Effector memory CD4-positive, alpha-beta T cell (primary cell): ENCODE results near the gene TRIM38.

ENCODE experiments used
- DNase-seq, 3 donors: peaks; one replicate each; pipeline ENCODE4 v3.0.0-alpha.2; 2020
- H3K27ac ChIP-seq: 2 replicates; pipeline ENCODE4 v1.7.0; 2013; ENCODE audit warnings: mild to moderate bottlenecking, low read length, moderate library complexity; ENCODE audit not compliant: insufficient read depth, poor library complexity, severe bottlenecking
- H3K27me3 ChIP-seq: replicated peaks from 2 replicates; pipeline ENCODE4 v1.7.0; 2013; ENCODE audit warnings: mild to moderate bottlenecking, low read length; ENCODE audit not compliant: insufficient read depth, control insufficient read depth, poor library complexity, severe bottlenecking
- H3K36me3 ChIP-seq: 2 replicates; pipeline ENCODE4 v1.7.0; 2013; ENCODE audit warnings: mild to moderate bottlenecking, low read length, moderate library complexity; ENCODE audit not compliant: control insufficient read depth, insufficient read depth
- H3K4me1 ChIP-seq: 2 replicates; pipeline ENCODE4 v1.7.0; 2013; ENCODE audit warnings: low read length, mild to moderate bottlenecking; ENCODE audit not compliant: control insufficient read depth, insufficient read depth, poor library complexity, severe bottlenecking
- H3K4me3 ChIP-seq: 2 replicates; pipeline ENCODE4 v1.7.0; 2013; ENCODE audit warnings: low read length, low read depth, mild to moderate bottlenecking; ENCODE audit not compliant: insufficient read depth, poor library complexity, severe bottlenecking
- H3K9me3 ChIP-seq: 2 replicates; pipeline ENCODE4 v1.7.0; 2013; ENCODE audit warnings: mild to moderate bottlenecking, low read length, moderate library complexity; ENCODE audit not compliant: control insufficient read depth

The TRIM38 gene

DNA sequence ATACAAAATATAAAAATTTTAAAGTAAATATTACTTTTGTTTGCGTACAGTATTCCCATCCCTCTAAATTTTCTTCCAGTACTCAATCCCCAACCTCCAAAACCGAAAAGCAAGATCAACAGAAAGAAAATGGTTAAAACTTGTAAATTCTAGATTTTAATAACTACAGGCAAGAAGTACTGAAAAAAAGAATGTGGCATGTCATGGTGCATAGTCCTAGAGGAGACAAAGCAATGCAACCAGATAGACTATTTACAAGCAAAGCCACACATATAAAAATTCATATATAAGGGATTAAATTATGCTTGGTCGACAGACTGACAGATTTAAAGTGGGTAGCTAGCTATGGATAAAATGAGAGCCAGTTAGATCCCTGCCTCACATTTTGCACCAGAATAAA is 68.1 kb downstream of the TRIM38 start:
- H3K27me3 ChIP-seq, result no peaks in the 10 kb centered on the region
- no peak for DNase-seq

DNA sequence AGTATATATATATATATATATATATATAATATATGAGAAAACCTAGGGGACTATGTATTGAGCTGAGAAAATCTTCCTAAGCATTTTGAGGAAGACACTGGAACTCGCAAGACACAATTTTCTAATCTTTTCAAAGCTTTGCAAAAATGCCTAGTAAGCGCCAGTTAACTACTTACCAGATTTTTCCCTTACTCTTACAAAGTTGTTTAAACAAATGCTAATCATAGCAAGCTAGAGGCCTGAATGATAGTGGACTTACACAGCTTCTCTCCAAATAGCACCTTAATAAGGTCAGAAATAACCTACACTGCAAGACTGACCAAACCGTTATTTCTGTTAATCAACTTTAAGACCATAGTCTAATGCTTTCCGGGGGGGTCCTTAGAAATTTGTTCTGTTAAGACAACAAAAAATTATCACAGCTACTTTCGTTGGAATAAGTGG is 68.6 kb downstream of the TRIM38 start:
- Histone ChIP-seq H3K4me3 (peak overlapping the region; percentile 61), H3K27me3 (no peaks in the 10 kb centered on the region), H3K27ac (peak overlapping the region; percentile 68), H3K36me3 (no peaks in the 10 kb centered on the region), H3K9me3 (no peaks in the 10 kb centered on the region), H3K4me1 (peaks cover 25% of the 10 kb centered on the region)
- DNase-seq, result no peak

More for the DNA sequence above, 68.1 kb downstream of the TRIM38 start:
- H3K4me3 ChIP-seq, result no peak overlapping the region
- H3K9me3 ChIP-seq, result no peaks in the 10 kb centered on the region
- no peaks in the 10 kb centered on the region for H3K36me3 ChIP-seq
- peaks cover 26% of the 10 kb centered on the region for H3K4me1 ChIP-seq
- H3K27ac ChIP-seq, result no peak overlapping the region

DNA sequence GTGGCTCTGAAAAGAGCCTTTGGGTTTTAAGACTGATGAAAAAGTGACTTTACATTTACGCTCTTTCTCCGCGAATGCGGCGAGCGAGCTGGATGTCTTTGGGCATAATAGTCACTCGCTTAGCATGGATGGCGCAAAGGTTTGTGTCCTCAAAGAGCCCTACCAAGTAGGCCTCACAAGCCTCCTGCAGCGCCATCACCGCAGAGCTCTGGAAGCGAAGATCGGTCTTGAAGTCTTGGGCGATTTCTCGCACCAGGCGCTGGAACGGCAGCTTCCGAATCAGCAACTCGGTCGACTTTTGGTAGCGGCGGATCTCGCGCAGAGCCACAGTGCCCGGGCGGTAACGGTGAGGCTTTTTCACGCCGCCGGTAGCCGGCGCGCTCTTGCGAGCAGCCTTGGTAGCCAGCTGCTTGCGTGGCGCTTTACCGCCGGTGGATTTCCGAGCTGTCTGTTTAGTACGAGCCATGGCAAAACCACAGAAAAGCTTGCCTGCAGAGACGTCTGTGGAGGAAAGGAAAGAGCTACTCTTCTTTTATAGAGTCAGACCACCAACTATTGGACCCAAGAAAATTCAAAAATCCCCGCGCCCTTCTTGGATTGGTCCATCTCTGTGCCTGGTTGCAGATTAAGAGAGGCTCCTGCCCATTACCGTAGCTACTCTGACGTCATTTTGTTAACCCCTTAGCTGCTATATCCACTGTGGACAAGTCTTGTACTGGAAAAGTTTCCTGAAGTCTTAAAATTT is 69.2 kb downstream of the TRIM38 start:
- Histone ChIP-seq H3K27me3 (no peaks in the 10 kb centered on the region), H3K27ac (peak overlapping the region; percentile 68), H3K9me3 (no peaks in the 10 kb centered on the region), H3K4me1 (peaks cover 19% of the 10 kb centered on the region), H3K4me3 (peak overlapping the region; percentile 61), H3K36me3 (no peaks in the 10 kb centered on the region)
- DNase-seq, result peak; percentile 70 to 79 (median 72)

DNA sequence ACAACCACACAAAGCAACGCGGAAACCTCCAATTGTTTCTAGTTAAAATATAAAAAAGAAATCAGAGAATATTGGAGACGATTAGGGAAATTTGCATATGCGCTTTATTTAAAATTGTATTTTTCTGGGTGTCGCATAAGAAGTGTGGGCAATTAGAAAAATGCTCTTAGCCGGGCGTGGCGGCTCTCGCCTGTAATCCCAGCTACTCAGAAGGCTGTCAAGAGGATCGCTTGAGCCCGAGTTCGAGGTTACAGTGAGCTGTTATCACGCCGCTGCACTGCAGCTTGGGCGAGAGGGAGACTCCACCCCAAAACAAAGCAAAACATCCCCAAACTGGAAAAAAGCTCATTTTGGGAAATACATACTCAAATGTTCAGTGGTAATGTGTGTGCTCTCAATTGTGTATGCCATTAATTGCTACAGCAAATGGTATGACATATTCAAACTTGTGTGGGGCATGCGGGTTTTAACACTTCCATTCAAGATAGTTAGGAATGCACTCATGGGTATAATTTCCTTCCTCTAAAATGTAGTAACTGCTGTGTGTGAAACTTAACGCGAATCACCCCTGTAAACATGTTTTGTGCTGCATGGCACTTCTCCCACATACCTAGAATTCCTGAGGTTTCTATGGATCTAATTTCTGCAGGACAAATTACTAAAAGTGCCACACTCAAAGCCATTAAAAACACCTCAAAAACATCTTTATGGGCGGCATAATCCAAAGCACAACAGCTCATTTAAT is 69.9 kb downstream of the TRIM38 start:
- H3K4me3 ChIP-seq, result peak overlapping the region; percentile 61
- H3K4me1 ChIP-seq, result peaks cover 19% of the 10 kb centered on the region
- peak overlapping the region; percentile 68 for H3K27ac ChIP-seq
- DNase-seq, result no peak
- H3K9me3 ChIP-seq, result no peaks in the 10 kb centered on the region
- no peaks in the 10 kb centered on the region for H3K36me3 ChIP-seq
- no peaks in the 10 kb centered on the region for H3K27me3 ChIP-seq

DNA sequence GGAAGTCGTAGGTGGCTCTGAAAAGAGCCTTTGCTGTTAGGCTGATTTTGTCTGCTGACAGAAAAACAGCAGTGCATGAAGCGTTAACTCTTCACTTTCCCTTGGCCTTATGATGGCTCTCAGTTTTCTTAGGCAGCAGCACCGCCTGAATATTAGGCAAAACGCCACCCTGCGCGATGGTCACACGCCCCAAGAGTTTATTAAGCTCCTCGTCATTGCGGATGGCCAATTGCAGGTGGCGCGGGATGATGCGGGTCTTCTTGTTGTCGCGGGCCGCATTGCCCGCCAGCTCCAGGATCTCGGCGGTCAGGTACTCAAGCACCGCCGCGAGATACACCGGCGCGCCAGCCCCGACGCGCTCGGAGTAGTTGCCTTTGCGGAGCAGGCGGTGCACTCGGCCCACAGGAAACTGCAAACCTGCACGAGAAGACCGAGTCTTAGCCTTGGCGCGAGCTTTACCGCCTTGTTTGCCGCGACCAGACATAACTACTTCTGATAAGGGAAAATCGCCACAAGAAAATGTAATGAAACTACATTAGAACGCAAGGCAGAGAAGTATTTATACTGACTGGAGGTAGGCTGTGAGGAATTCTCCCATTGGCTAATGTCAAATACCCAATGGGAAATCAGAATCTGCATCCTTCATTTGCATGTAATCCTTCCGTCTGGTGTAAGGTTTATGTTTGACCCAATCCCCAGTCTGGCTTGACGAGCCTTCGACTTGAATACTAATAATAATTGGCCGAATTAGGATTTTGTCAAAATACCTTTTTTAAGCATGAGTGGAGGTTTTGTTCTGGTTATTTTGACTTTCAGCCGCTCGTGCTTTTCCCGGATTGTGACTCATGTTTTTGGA is 70.7 kb downstream of the TRIM38 start:
- H3K27ac ChIP-seq, result peak overlapping the region; percentile 68
- no peaks in the 10 kb centered on the region for H3K9me3 ChIP-seq
- no peaks in the 10 kb centered on the region for H3K27me3 ChIP-seq
- peak in 2 of 3 donors; percentile 44 to 51 for DNase-seq
- H3K4me1 ChIP-seq, result peaks cover 19% of the 10 kb centered on the region
- H3K36me3 ChIP-seq, result no peaks in the 10 kb centered on the region
- H3K4me3 ChIP-seq, result peak overlapping the region; percentile 61

DNA sequence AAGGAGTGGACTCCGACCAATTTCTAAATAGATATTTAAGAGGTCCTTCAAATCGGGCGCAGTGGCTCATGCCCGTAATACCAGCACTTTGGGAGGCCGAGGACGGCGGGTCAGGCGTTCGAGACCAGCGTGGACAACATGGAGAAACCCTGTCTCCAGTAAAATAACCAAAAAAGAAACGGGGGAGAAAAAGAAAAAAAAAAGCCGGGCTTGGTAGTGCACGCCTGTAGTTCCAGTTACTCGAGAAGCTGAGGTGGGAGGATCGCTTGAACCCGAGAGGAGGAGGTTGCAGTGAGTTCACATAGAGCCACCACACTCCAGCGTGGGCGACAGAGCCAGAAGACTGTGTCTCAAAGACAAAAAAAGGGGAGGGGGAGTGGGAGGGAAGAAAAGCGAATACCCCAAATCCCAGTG is 71.3 kb downstream of the TRIM38 start:
- Histone ChIP-seq H3K27me3 (no peaks in the 10 kb centered on the region), H3K36me3 (no peaks in the 10 kb centered on the region), H3K4me3 (peak overlapping the region; percentile 61), H3K27ac (peak overlapping the region; percentile 68), H3K9me3 (no peaks in the 10 kb centered on the region), H3K4me1 (peaks cover 19% of the 10 kb centered on the region)
- no peak for DNase-seq

DNA sequence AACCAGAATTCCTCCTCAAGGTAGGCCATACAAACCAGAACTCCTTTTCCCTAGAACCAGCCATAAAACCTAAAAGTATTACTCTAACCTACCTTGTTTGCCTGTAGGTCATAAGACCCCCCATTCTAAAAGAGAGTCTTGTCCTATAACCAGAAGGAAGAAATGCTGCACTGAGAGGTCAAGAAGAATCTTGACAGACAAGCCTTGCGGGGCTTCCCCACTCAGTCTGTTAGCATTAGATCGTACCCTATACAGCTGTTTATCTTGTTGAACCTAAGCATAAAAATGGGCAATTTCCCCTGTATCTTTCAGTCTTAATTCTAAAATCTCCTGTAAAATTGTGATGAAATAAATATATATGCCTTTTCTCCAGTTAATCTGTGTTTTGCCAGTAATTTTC is 72.3 kb downstream of the TRIM38 start:
- peaks cover 19% of the 10 kb centered on the region for H3K4me1 ChIP-seq
- no peak overlapping the region for H3K27ac ChIP-seq
- no peak for DNase-seq
- H3K4me3 ChIP-seq, result no peak overlapping the region
- no peaks in the 10 kb centered on the region for H3K9me3 ChIP-seq
- no peaks in the 10 kb centered on the region for H3K36me3 ChIP-seq
- no peaks in the 10 kb centered on the region for H3K27me3 ChIP-seq
